MM.1S (cell line): ENCODE results near the gene NSF.
"Not testable (repeated sequence)": the region's sequence is repeated elsewhere in the genome, so short reads cannot be mapped to it uniquely, and the experiment has no call there.

Source experiments
- DNase-seq: peaks from one replicate; pipeline ENCODE4 v3.0.0-alpha.2; 2015
- H2AFZ ChIP-seq: fragments of 300-600 bp; sonication (generic); 2 replicates; pipeline ENCODE4 v1.6.0; 2016; ENCODE audit warnings: antibody characterized with exemption, low read length
- H3F3A ChIP-seq: fragments of 300-600 bp; sonication (generic); 2 replicates; pipeline ENCODE4 v1.6.1; 2016; ENCODE audit warnings: mild to moderate bottlenecking, antibody characterized with exemption, low read length, moderate library complexity, mixed read lengths; ENCODE audit not compliant: insufficient read depth
- H3K27ac ChIP-seq: fragments of 300-600 bp; sonication (generic); 2 replicates; pipeline ENCODE4 v1.5.1; 2016; ENCODE audit warnings: mild to moderate bottlenecking, low read length
- H3K27me3 ChIP-seq: fragments of 300-600 bp; sonication (generic); replicated peaks from 2 replicates; pipeline ENCODE4 v1.6.0; 2016; ENCODE audit warnings: low read length; ENCODE audit not compliant: insufficient read depth
- H3K36me3 ChIP-seq: fragments of 300-600 bp; sonication (generic); replicated peaks from 2 replicates; pipeline ENCODE4 v1.6.1; 2016; ENCODE audit warnings: mild to moderate bottlenecking, low read length, mixed read lengths; ENCODE audit not compliant: insufficient read depth
- H3K4me1 ChIP-seq: fragments of 300-600 bp; sonication (generic); 2 replicates; pipeline ENCODE4 v1.6.1; 2016; ENCODE audit warnings: low read length, mixed read lengths
- H3K4me2 ChIP-seq: fragments of 300-600 bp; sonication (generic); 2 replicates; pipeline ENCODE4 v1.6.0; 2016; ENCODE audit warnings: low read depth, low read length
- H3K4me3 ChIP-seq: fragments of 300-600 bp; sonication (generic); 2 replicates; pipeline ENCODE4 v1.5.1; 2016; ENCODE audit warnings: low read length, mixed read lengths
- H3K79me2 ChIP-seq: fragments of 300-600 bp; sonication (generic); 2 replicates; pipeline ENCODE4 v1.6.1; 2016; ENCODE audit warnings: mixed run types, low read length, mixed read lengths
- H3K9ac ChIP-seq: fragments of 300-600 bp; sonication (generic); 2 replicates; pipeline ENCODE4 v1.6.1; 2016; ENCODE audit warnings: low read length, mixed read lengths
- H3K9me2 ChIP-seq: fragments of 300-600 bp; sonication (generic); replicated peaks from 2 replicates; pipeline ENCODE4 v1.6.1; 2016; ENCODE audit warnings: mild to moderate bottlenecking, low read length, mixed read lengths; ENCODE audit not compliant: insufficient read depth
- H3K9me3 ChIP-seq: fragments of 300-600 bp; sonication (generic); replicated peaks from 2 replicates; pipeline ENCODE4 v1.6.1; 2016; ENCODE audit warnings: mild to moderate bottlenecking, low read length, mixed read lengths; ENCODE audit not compliant: insufficient read depth
- H4K20me1 ChIP-seq: fragments of 300-600 bp; sonication (generic); 2 replicates; pipeline ENCODE4 v1.6.1; 2016; ENCODE audit warnings: mild to moderate bottlenecking, low read length, moderate library complexity, mixed read lengths; ENCODE audit not compliant: insufficient read depth
- CTCF ChIP-seq: fragments of 300-600 bp; sonication (generic); IDR thresholded peaks from 2 replicates; pipeline ENCODE4 v1.5.1; 2016; ENCODE audit warnings: antibody characterized with exemption, low read length, mixed read lengths
- EZH2 ChIP-seq: fragments of 300-600 bp; sonication (generic); optimal IDR thresholded peaks from 2 replicates; pipeline ENCODE3; 2017; ENCODE audit warnings: low read depth, mild to moderate bottlenecking, antibody characterized with exemption, low read length, mixed read lengths
- EZH2phosphoT487 ChIP-seq: fragments of 300-600 bp; sonication (generic); IDR thresholded peaks from 2 replicates; pipeline ENCODE4 v1.6.1; 2018; ENCODE audit warnings: antibody characterized with exemption, low read length

The NSF gene

GRCh38 chr17:46768540-46768870 lies 178.0 kb downstream of the NSF start:
- TF ChIP-seq EZH2phosphoT487 = no peak
- no peak for TF ChIP-seq EZH2
- no peak for TF ChIP-seq CTCF

DNA sequence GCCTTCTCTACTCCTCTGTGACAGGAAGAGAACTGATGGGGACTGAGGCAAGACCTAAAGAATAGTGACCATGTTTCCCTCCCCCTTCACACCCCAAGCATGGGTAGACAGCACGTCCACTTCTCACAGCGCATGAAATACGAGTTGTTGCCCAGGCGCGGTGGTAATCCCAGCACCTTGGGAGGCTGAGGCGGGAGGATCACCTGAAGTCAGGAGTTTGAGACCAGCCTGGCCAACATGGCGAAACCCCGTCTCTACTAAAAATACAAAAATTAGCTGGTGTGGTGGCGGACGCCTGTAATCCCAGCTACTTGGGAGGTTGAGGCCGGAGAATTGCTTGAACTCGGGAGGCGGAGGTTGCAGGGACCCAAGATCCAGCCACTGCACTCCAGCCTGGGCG lies 178.4 kb downstream of the NSF start:
- H4K20me1 ChIP-seq = not testable (repeated sequence)

More at GRCh38 chr17:46768540-46768870, 178.0 kb downstream of the NSF start:
- Histone ChIP-seq H3K27me3 (peaks cover 35% of the 10 kb centered on the region), H4K20me1 (no peaks in the 10 kb centered on the region), H3K4me2 (no peak overlapping the region), H3K9me3 (no peaks in the 10 kb centered on the region), H2AFZ (no peak overlapping the region), H3K9me2 (no peaks in the 10 kb centered on the region), H3K27ac (no peak overlapping the region), H3K9ac (no peak overlapping the region), H3K4me1 (0 out of 2 replicates have a peak, but pooled peaks cover 5% of the 10 kb centered on the region), H3F3A (no peaks in the 10 kb centered on the region), H3K4me3 (no peak overlapping the region), H3K79me2 (no peaks in the 10 kb centered on the region), H3K36me3 (no peaks in the 10 kb centered on the region)
- DNase-seq = no peak

DNA sequence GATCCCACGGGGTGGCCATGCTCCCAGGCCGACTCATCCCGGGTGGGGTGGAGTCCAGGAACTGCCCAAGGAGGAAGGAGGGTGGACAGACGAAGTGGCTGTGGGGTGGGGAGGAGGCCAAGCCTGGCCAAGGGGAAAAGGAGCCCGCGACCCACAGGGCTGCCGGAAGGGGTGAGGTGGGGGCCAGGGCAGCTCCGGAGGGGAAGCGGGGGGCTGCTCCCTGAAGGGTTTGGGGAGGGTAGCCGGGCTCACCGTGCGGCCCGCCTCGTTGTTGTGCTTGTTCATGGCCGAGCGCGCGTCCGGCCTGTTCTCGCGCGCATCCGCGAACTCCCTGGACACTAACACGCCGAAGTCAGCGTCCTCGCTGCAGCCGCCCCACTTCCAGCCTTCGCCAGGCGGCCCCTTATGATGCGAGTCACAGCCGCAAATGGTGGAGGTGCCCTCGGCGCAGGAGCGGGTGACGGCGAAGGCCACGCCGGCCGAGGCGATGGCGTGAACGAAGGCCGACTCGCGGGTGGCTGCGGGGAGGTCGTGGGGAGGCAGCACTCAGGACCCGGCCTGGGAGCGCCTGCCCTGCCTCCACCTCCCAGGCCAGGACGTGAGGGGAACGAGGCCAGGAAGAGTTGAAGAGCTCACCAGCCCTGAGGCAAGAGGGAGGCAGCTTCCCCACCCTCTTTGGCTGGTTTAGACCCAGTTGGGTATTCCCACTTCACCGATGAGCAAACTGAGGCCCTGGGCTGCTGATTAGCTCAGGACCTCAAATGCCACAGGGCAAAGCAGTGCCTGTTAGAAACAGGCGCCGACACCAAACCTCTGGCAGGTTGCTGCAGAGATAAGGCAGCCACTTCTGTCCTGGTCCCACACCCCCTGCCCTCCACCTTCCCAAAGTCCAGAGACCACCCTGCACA lies 179.3 kb downstream of the NSF start:
- Histone ChIP-seq H3K36me3 (no peaks in the 10 kb centered on the region), H3K79me2 (no peaks in the 10 kb centered on the region), H3K4me3 (no peak overlapping the region), H3K4me1 (0 out of 2 replicates have a peak, but pooled peaks cover 5% of the 10 kb centered on the region), H3K4me2 (no peak overlapping the region), H3F3A (no peaks in the 10 kb centered on the region), H4K20me1 (no peaks in the 10 kb centered on the region), H3K9ac (no peak overlapping the region), H3K27ac (no peak overlapping the region), H3K9me2 (no peaks in the 10 kb centered on the region), H3K27me3 (peaks cover 41% of the 10 kb centered on the region), H2AFZ (no peak overlapping the region), H3K9me3 (no peaks in the 10 kb centered on the region)
- TF ChIP-seq CTCF (no peak), EZH2 (no peak), EZH2phosphoT487 (no peak)
- no peak for DNase-seq

More for the DNA sequence above, 178.4 kb downstream of the NSF start:
- H3K79me2 ChIP-seq, H3K36me3 ChIP-seq, H2AFZ ChIP-seq, H3K9me2 ChIP-seq, H3K4me2 ChIP-seq, H3F3A ChIP-seq, H3K4me3 ChIP-seq, H3K27ac ChIP-seq, DNase-seq, H3K4me1 ChIP-seq, H3K9ac ChIP-seq, H3K9me3 ChIP-seq: not testable (repeated sequence)
- H3K27me3 ChIP-seq = peaks cover 38% of the 10 kb centered on the region

DNA sequence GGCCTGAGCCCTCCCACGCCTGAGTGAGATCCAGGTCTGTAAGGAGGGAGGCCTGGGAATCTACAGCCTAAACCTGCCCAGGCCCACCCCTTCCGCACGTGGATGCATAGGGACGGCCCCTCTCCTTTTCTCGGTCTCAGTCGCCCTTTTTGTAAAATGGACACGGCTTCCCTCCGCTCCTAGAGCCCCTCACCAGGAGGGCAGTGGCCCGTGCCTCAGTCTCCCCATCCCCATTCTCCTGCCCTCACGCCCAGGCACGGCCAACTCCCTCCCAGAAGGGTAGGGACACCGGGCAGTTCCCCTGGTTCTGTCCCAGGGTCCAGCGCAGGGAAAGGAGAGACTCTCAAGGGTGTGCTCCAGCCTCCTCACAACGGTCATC lies 180.0 kb downstream of the NSF start:
- no peaks in the 10 kb centered on the region for H3K9me2 ChIP-seq
- H3K4me1 ChIP-seq = 0 out of 2 replicates have a peak, but pooled peaks cover 5% of the 10 kb centered on the region
- no peak for TF ChIP-seq EZH2
- no peak for TF ChIP-seq EZH2phosphoT487
- no peak for TF ChIP-seq CTCF
- H3K79me2 ChIP-seq = no peaks in the 10 kb centered on the region
- H3K27ac ChIP-seq = no peak overlapping the region
- H3K36me3 ChIP-seq = no peaks in the 10 kb centered on the region
- H4K20me1 ChIP-seq = no peaks in the 10 kb centered on the region
- H3K9me3 ChIP-seq = no peaks in the 10 kb centered on the region
- H3K4me3 ChIP-seq = no peak overlapping the region
- peaks cover 46% of the 10 kb centered on the region for H3K27me3 ChIP-seq
- H3K4me2 ChIP-seq = peak overlapping the region; percentile 43
- no peaks in the 10 kb centered on the region for H3F3A ChIP-seq
- H3K9ac ChIP-seq = no peak overlapping the region
- no peak for DNase-seq
- H2AFZ ChIP-seq = no peak overlapping the region
